ENCODE data around the gene PITPNC1. TPM values are rescaled to one million over a fixed set of nuclear protein-coding genes. Genes with fewer than 3 reads are reported as not detected.

Gene PITPNC1
- total RNA-seq, 1 donor from 2014 or later = 12.4 TPM

DNA sequence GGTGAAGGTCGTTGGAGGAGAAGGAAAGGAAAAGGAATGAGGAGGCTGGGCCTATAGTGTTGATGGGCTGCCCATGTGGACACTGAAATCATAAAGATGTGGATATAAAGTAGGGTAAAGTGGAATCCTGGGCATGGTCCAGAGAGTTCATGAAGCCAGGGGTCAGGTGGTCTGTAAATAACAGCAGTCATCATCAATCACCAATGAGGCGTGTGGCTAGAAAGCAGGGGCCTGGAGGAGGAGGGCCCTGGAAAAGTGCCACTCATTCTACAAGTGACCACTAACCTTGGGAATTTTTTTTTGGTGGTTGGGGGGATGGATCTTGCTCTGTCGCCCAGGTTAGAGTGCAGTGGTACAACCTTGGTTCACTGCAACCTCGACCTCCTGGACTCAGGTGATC is 225.4 kb downstream of the PITPNC1 start:
- Histone ChIP-seq H3K4me1 (ENCODE audit: insufficient read depth, low read length) (no peaks in the 10 kb centered on the region), H3K79me2 (ENCODE audit: insufficient read depth, low read length) (no peaks in the 10 kb centered on the region), H3K4me3 (ENCODE audit: insufficient read depth, low read depth, low read length) (no peak overlapping the region), H3K27ac (ENCODE audit: low read depth, low read length) (no peak overlapping the region), H2AFZ (ENCODE audit: low read depth, low read length) (no peak overlapping the region), H3K36me3 (ENCODE audit: insufficient read depth, low read length) (no peaks in the 10 kb centered on the region), H3K4me2 (ENCODE audit: low read length) (no peak overlapping the region), H3K9ac (ENCODE audit: low read length) (no peak overlapping the region), H3K27me3 (ENCODE audit: insufficient read depth, low read length) (no peaks in the 10 kb centered on the region), H4K20me1 (ENCODE audit: insufficient read depth, low read length) (no peaks in the 10 kb centered on the region), H3K9me3 (ENCODE audit: insufficient read depth, low read depth, low read length) (no peaks in the 10 kb centered on the region)
- no peak overlapping the region for H3K27ac Mint-ChIP-seq (ENCODE audit: unreplicated experiment)
- H3K4me1 Mint-ChIP-seq (ENCODE audit: low read depth, unreplicated experiment) = peaks cover 6% of the 10 kb centered on the region
- no peak overlapping the region for H3K4me3 Mint-ChIP-seq (ENCODE audit: unreplicated experiment)
- peaks cover 6% of the 10 kb centered on the region for H3K9me3 Mint-ChIP-seq (ENCODE audit: unreplicated experiment)
- no peaks in the 10 kb centered on the region for H3K27me3 Mint-ChIP-seq (ENCODE audit: low read depth, unreplicated experiment)
- TF ChIP-seq, protein P1, sequence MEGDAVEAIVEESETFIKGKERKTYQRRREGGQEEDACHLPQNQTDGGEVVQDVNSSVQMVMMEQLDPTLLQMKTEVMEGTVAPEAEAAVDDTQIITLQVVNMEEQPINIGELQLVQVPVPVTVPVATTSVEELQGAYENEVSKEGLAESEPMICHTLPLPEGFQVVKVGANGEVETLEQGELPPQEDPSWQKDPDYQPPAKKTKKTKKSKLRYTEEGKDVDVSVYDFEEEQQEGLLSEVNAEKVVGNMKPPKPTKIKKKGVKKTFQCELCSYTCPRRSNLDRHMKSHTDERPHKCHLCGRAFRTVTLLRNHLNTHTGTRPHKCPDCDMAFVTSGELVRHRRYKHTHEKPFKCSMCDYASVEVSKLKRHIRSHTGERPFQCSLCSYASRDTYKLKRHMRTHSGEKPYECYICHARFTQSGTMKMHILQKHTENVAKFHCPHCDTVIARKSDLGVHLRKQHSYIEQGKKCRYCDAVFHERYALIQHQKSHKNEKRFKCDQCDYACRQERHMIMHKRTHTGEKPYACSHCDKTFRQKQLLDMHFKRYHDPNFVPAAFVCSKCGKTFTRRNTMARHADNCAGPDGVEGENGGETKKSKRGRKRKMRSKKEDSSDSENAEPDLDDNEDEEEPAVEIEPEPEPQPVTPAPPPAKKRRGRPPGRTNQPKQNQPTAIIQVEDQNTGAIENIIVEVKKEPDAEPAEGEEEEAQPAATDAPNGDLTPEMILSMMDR (IDR thresholded peaks at IDR 0.05; ENCODE audit: insufficient read depth, low read depth, low read length) = no peak
- TF ChIP-seq EZH2 (IDR thresholded peaks at IDR 0.05; ENCODE audit: insufficient read depth, low read length) = no peak
- no peak for FAIRE-seq
- no peaks in the 10 kb centered on the region for H3K36me3 Mint-ChIP-seq (ENCODE audit: low read depth, unreplicated experiment)
- no peak for DNase-seq (ENCODE audit: low read depth)

DNA sequence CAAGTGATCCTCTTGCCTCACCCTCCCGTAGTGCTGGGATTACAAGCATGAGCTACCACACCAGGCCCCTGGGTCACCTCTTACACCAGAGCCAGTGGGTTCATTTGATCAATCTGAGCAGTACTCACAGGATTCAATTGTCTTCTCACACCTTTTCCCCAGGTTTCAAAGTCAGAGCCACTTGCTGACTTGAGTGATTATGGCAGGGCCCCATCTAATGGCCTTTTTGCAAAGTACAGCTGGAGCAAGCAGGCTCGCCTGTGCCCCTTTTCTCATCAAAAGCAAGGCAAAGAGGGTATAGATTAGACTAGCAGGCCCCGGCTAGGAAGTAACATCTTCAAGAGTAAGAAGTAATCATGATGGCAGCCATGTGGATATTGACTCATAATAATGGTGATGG is 225.9 kb downstream of the PITPNC1 start:
- DNase-seq (ENCODE audit: low read depth) (peak; percentile 27), FAIRE-seq (no peak)
- Histone ChIP-seq H3K27ac (ENCODE audit: low read depth, low read length) (no peak overlapping the region), H3K9ac (ENCODE audit: low read length) (no peak overlapping the region), H3K27me3 (ENCODE audit: insufficient read depth, low read length) (no peaks in the 10 kb centered on the region), H3K4me1 (ENCODE audit: insufficient read depth, low read length) (no peaks in the 10 kb centered on the region), H3K36me3 (ENCODE audit: insufficient read depth, low read length) (no peaks in the 10 kb centered on the region), H4K20me1 (ENCODE audit: insufficient read depth, low read length) (no peaks in the 10 kb centered on the region), H2AFZ (ENCODE audit: low read depth, low read length) (no peak overlapping the region), H3K9me3 (ENCODE audit: insufficient read depth, low read depth, low read length) (no peaks in the 10 kb centered on the region), H3K4me3 (ENCODE audit: insufficient read depth, low read depth, low read length) (no peak overlapping the region), H3K79me2 (ENCODE audit: insufficient read depth, low read length) (no peaks in the 10 kb centered on the region), H3K4me2 (ENCODE audit: low read length) (no peak overlapping the region)
- Mint-ChIP-seq H3K27ac (ENCODE audit: unreplicated experiment) (peak overlapping the region; percentile 62), H3K27me3 (ENCODE audit: low read depth, unreplicated experiment) (no peaks in the 10 kb centered on the region), H3K4me3 (ENCODE audit: unreplicated experiment) (no peak overlapping the region), H3K36me3 (ENCODE audit: low read depth, unreplicated experiment) (no peaks in the 10 kb centered on the region), H3K9me3 (ENCODE audit: unreplicated experiment) (peaks cover 6% of the 10 kb centered on the region), H3K4me1 (ENCODE audit: low read depth, unreplicated experiment) (peaks cover 6% of the 10 kb centered on the region)
- TF ChIP-seq EZH2 (IDR thresholded peaks at IDR 0.05; ENCODE audit: insufficient read depth, low read length) = no peak
- TF ChIP-seq, protein P1 (IDR thresholded peaks at IDR 0.05; ENCODE audit: insufficient read depth, low read depth, low read length) = peak; percentile 26

DNA sequence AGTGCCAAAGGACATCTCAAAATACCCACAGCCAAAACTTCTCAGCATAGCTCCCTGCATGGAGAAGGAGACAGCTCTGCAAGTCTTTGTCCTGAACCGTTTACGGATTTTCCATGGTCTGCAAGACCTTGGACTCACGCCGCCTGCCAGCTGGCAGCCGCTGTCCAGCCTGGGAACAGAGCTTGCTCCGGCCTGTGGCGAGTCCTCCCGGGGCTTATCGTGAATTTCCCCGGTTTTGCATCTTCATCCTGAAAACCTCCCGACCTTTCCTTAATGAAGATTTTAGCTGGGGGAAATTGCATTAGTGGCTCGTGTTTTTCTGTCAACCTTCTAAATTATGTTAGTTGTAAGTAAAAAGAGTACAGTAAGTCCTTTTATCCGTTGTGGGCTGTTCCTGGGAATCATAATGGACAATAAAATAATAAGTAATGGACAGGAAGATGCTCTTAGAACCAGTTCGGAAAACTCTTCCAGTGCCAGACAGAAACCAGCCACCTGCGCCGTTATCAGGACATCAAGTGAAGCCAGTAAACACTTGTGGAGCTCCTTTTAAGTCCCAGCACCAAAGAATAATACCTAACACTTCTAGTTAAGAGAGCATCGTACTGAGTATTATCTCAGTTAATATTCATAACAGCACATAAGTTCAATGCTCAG is 228.3 kb downstream of the PITPNC1 start:
- Histone ChIP-seq H3K27ac (ENCODE audit: low read depth, low read length) (no peak overlapping the region), H3K79me2 (ENCODE audit: insufficient read depth, low read length) (no peaks in the 10 kb centered on the region), H3K27me3 (ENCODE audit: insufficient read depth, low read length) (no peaks in the 10 kb centered on the region), H3K9ac (ENCODE audit: low read length) (no peak overlapping the region), H3K4me2 (ENCODE audit: low read length) (no peak overlapping the region), H3K4me3 (ENCODE audit: insufficient read depth, low read depth, low read length) (no peak overlapping the region), H4K20me1 (ENCODE audit: insufficient read depth, low read length) (no peaks in the 10 kb centered on the region), H3K36me3 (ENCODE audit: insufficient read depth, low read length) (no peaks in the 10 kb centered on the region), H2AFZ (ENCODE audit: low read depth, low read length) (no peak overlapping the region), H3K4me1 (ENCODE audit: insufficient read depth, low read length) (no peaks in the 10 kb centered on the region), H3K9me3 (ENCODE audit: insufficient read depth, low read depth, low read length) (no peaks in the 10 kb centered on the region)
- DNase-seq (ENCODE audit: low read depth) (peak; percentile 24), FAIRE-seq (no peak)
- H3K27ac Mint-ChIP-seq (ENCODE audit: unreplicated experiment) = no peak overlapping the region
- H3K4me1 Mint-ChIP-seq (ENCODE audit: low read depth, unreplicated experiment) = peaks cover 6% of the 10 kb centered on the region
- no peak overlapping the region for H3K4me3 Mint-ChIP-seq (ENCODE audit: unreplicated experiment)
- TF ChIP-seq, protein P1 (IDR thresholded peaks at IDR 0.05; ENCODE audit: insufficient read depth, low read depth, low read length) = no peak
- TF ChIP-seq EZH2 (IDR thresholded peaks at IDR 0.05; ENCODE audit: insufficient read depth, low read length) = no peak
- no peaks in the 10 kb centered on the region for H3K27me3 Mint-ChIP-seq (ENCODE audit: low read depth, unreplicated experiment)
- peaks cover 2% of the 10 kb centered on the region for H3K9me3 Mint-ChIP-seq (ENCODE audit: unreplicated experiment)
- H3K36me3 Mint-ChIP-seq (ENCODE audit: low read depth, unreplicated experiment) = no peaks in the 10 kb centered on the region
